ENCODE measurements around the gene CRHR1.

CRHR1 gene

DNA sequence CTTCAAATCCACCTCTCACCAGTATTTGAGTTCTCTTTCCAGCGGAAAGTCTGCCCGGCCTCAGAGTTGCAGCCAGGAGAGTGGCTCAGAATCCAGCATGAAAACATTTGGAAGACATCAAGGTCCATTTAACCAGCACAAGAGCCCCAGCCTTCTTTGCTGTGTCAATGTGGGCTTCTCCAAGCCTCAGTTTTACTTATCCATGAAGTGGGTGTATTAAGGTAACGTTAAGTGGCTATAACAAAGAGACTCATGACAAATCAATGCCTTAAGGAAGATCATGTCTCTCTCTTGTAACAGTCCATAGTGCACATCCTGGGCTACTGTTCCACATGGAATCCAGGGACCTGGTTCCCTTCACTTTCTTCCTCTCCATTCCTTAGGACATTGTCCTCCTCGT lies 59.6 kb downstream of the CRHR1 start:
- Histone ChIP-seq H3K27me3 (ENCODE audit: insufficient read depth, low read length) (no peaks in the 10 kb centered on the region), H3K4me3 (ENCODE audit: low read length) (no peak overlapping the region), H3K9ac (ENCODE audit: low read depth, low read length) (no peak overlapping the region)

DNA sequence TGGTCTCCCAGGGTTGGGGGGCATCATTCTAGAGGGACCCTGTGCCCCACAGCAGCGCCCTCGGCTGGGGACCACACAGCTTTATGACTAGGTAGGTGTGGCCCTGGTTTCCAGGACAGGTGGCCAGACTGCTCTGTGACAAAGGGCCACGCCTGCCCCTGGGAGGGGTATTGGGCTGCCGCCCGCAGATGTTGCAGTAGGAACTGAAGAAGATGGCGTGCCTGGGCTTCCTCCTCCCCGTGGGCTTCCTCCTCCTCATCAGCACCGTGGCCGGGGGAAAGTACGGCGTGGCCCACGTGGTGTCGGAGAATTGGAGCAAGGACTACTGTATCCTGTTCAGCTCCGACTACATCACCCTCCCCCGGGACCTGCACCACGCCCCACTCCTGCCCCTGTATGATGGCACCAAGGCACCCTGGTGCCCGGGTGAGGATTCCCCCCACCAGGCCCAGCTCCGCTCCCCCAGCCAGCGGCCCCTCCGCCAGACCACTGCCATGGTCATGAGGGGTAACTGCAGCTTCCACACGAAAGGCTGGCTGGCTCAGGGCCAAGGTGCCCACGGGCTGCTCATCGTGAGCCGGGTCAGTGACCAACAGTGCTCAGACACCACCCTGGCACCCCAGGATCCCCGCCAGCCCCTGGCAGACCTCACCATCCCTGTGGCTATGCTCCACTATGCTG lies 60.7 kb downstream of the CRHR1 start, which contains the start of gene SPPL2C:
Gene SPPL2C (plus strand): TSS at position 187 of the 681 bp plus-strand sequence. CDS start 26 bp downstream, at position 213.
- no peak within 1 kb of the TSS for H3K9ac ChIP-seq (ENCODE audit: low read depth, low read length)
- no peaks in the 10 kb centered on the region for H3K9me3 ChIP-seq (ENCODE audit: insufficient read depth, low read depth, low read length)
- no peaks in the 10 kb centered on the region for H3K36me3 ChIP-seq (ENCODE audit: insufficient read depth, low read depth, low read length)
- H3K4me3 ChIP-seq (ENCODE audit: low read length) = no peak within 1 kb of the TSS
- H3K4me1 ChIP-seq (ENCODE audit: insufficient read depth, low read length) = no peaks in the 10 kb centered on the region
- no peaks in the 10 kb centered on the region for H3K27me3 ChIP-seq (ENCODE audit: insufficient read depth, low read length)
- H3K27ac ChIP-seq (ENCODE audit: low read length) = no peak within 1 kb of the TSS

More for the DNA sequence above, 59.6 kb downstream of the CRHR1 start:
- H3K4me1 ChIP-seq (ENCODE audit: insufficient read depth, low read length) = no peaks in the 10 kb centered on the region
- H3K27ac ChIP-seq (ENCODE audit: low read length) = no peak overlapping the region
- H3K9me3 ChIP-seq (ENCODE audit: insufficient read depth, low read depth, low read length) = no peaks in the 10 kb centered on the region
- H3K36me3 ChIP-seq (ENCODE audit: insufficient read depth, low read depth, low read length) = no peaks in the 10 kb centered on the region

- Histone ChIP-seq H3K9ac (ENCODE audit: low read depth, low read length) (no peak overlapping the region), H3K4me3 (ENCODE audit: low read length) (no peak overlapping the region), H3K27ac (ENCODE audit: low read length) (no peak overlapping the region), H3K36me3 (ENCODE audit: insufficient read depth, low read depth, low read length) (no peaks in the 10 kb centered on the region), H3K9me3 (ENCODE audit: insufficient read depth, low read depth, low read length) (no peaks in the 10 kb centered on the region), H3K27me3 (ENCODE audit: insufficient read depth, low read length) (no peaks in the 10 kb centered on the region), H3K4me1 (ENCODE audit: insufficient read depth, low read length) (no peaks in the 10 kb centered on the region)
Measured at GRCh38 chr17:45845376-45846185, 61.5 kb downstream of the CRHR1 start.

DNA sequence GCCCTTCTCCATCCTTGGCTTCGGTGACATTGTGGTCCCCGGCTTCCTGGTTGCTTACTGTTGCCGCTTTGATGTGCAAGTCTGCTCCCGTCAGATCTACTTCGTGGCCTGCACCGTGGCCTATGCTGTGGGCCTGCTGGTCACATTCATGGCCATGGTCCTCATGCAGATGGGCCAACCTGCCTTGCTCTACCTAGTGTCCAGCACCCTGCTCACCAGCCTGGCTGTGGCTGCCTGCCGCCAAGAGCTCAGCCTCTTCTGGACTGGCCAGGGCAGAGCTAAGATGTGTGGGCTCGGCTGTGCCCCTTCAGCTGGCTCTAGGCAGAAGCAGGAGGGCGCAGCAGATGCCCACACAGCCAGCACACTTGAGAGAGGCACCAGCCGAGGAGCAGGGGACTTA lies 62.1 kb downstream of the CRHR1 start:
- Histone ChIP-seq H3K4me3 (ENCODE audit: low read length) (no peak overlapping the region), H3K27ac (ENCODE audit: low read length) (no peak overlapping the region), H3K9me3 (ENCODE audit: insufficient read depth, low read depth, low read length) (no peaks in the 10 kb centered on the region), H3K4me1 (ENCODE audit: insufficient read depth, low read length) (no peaks in the 10 kb centered on the region), H3K9ac (ENCODE audit: low read depth, low read length) (no peak overlapping the region), H3K36me3 (ENCODE audit: insufficient read depth, low read depth, low read length) (no peaks in the 10 kb centered on the region), H3K27me3 (ENCODE audit: insufficient read depth, low read length) (no peaks in the 10 kb centered on the region)

GRCh38 chr17:45846646-45847045 lies 62.5 kb downstream of the CRHR1 start:
- Histone ChIP-seq H3K4me1 (ENCODE audit: insufficient read depth, low read length) (no peaks in the 10 kb centered on the region), H3K9me3 (ENCODE audit: insufficient read depth, low read depth, low read length) (no peaks in the 10 kb centered on the region), H3K9ac (ENCODE audit: low read depth, low read length) (no peak overlapping the region), H3K36me3 (ENCODE audit: insufficient read depth, low read depth, low read length) (no peaks in the 10 kb centered on the region), H3K4me3 (ENCODE audit: low read length) (no peak overlapping the region), H3K27ac (ENCODE audit: low read length) (no peak overlapping the region), H3K27me3 (ENCODE audit: insufficient read depth, low read length) (peaks cover 1% of the 10 kb centered on the region; the same call in 1 of the 2 replicates)

DNA sequence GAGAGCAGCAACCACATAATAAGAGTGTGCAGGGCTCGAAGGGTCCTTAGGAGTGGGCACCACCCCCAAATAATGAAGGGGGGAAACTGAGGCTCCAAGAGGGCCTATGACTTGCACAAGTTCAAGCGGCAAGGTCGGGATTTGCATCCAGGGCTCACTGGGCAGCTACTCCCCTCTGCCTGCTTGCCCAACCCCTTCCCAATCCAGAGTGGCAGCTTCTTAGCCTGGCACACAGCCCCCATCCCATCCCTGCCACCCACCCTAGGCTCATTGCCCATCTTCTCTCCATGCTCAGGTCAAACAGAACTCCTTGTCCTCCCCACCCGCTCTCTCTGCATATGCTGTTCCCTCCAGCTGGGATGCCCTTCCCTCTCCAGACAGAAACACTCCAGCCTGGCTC lies 63.0 kb downstream of the CRHR1 start:
- Histone ChIP-seq H3K27ac (ENCODE audit: low read length) (no peak overlapping the region), H3K9ac (ENCODE audit: low read depth, low read length) (no peak overlapping the region), H3K36me3 (ENCODE audit: insufficient read depth, low read depth, low read length) (no peaks in the 10 kb centered on the region), H3K27me3 (ENCODE audit: insufficient read depth, low read length) (peaks cover 6% of the 10 kb centered on the region; the same call in 1 of the 2 replicates), H3K4me3 (ENCODE audit: low read length) (no peak overlapping the region), H3K4me1 (ENCODE audit: insufficient read depth, low read length) (no peaks in the 10 kb centered on the region), H3K9me3 (ENCODE audit: insufficient read depth, low read depth, low read length) (no peaks in the 10 kb centered on the region)

GRCh38 chr17:45847747-45848146 lies 63.6 kb downstream of the CRHR1 start:
- Histone ChIP-seq H3K9me3 (ENCODE audit: insufficient read depth, low read depth, low read length) (no peaks in the 10 kb centered on the region), H3K9ac (ENCODE audit: low read depth, low read length) (no peak overlapping the region), H3K27me3 (ENCODE audit: insufficient read depth, low read length) (peaks cover 10% of the 10 kb centered on the region), H3K4me1 (ENCODE audit: insufficient read depth, low read length) (no peaks in the 10 kb centered on the region), H3K27ac (ENCODE audit: low read length) (no peak overlapping the region), H3K36me3 (ENCODE audit: insufficient read depth, low read depth, low read length) (no peaks in the 10 kb centered on the region), H3K4me3 (ENCODE audit: low read length) (no peak overlapping the region)

DNA sequence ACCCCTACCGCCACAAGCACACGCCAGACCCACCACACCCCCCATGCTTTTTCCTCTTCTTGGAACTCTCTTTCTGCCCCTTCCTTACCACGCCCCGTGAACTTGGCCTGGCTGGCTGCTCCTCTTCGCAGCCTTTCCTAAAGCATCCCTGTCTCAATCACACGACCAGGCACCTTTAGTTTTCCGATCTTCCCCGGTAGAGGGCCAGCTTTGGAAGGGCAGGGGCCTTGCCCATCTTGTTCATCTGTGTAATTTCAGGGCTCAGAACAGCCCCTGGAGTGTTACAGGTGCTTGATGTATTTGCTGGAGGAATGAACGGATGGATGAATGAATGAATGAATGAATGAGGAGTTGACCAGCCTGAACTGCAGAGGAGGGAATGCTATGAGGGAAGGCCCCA lies 64.3 kb downstream of the CRHR1 start:
- no peaks in the 10 kb centered on the region for H3K36me3 ChIP-seq (ENCODE audit: insufficient read depth, low read depth, low read length)
- H3K27ac ChIP-seq (ENCODE audit: low read length) = no peak overlapping the region
- no peak overlapping the region for H3K4me3 ChIP-seq (ENCODE audit: low read length)
- H3K9me3 ChIP-seq (ENCODE audit: insufficient read depth, low read depth, low read length) = no peaks in the 10 kb centered on the region
- no peaks in the 10 kb centered on the region for H3K4me1 ChIP-seq (ENCODE audit: insufficient read depth, low read length)
- no peak overlapping the region for H3K9ac ChIP-seq (ENCODE audit: low read depth, low read length)
- H3K27me3 ChIP-seq (ENCODE audit: insufficient read depth, low read length) = peaks cover 10% of the 10 kb centered on the region

GRCh38 chr17:45848868-45849535 lies 64.9 kb downstream of the CRHR1 start:
- Histone ChIP-seq H3K4me3 (ENCODE audit: low read length) (no peak overlapping the region), H3K9ac (ENCODE audit: low read depth, low read length) (no peak overlapping the region), H3K36me3 (ENCODE audit: insufficient read depth, low read depth, low read length) (no peaks in the 10 kb centered on the region), H3K27me3 (ENCODE audit: insufficient read depth, low read length) (peaks cover 10% of the 10 kb centered on the region), H3K4me1 (ENCODE audit: insufficient read depth, low read length) (no peaks in the 10 kb centered on the region), H3K27ac (ENCODE audit: low read length) (no peak overlapping the region), H3K9me3 (ENCODE audit: insufficient read depth, low read depth, low read length) (no peaks in the 10 kb centered on the region)

- no peaks in the 10 kb centered on the region for H3K9me3 ChIP-seq (ENCODE audit: insufficient read depth, low read depth, low read length)
- H3K27me3 ChIP-seq (ENCODE audit: insufficient read depth, low read length) = peaks cover 10% of the 10 kb centered on the region
- H3K4me1 ChIP-seq (ENCODE audit: insufficient read depth, low read length) = no peaks in the 10 kb centered on the region
Measured at GRCh38 chr17:45849536-45849990, 65.4 kb downstream of the CRHR1 start.

GRCh38 chr17:45850011-45850410 lies 65.9 kb downstream of the CRHR1 start:
- H3K36me3 ChIP-seq (ENCODE audit: insufficient read depth, low read depth, low read length) = no peaks in the 10 kb centered on the region
- peaks cover 10% of the 10 kb centered on the region for H3K27me3 ChIP-seq (ENCODE audit: insufficient read depth, low read length)
- H3K4me3 ChIP-seq (ENCODE audit: low read length) = no peak overlapping the region
- no peaks in the 10 kb centered on the region for H3K4me1 ChIP-seq (ENCODE audit: insufficient read depth, low read length)
- H3K9ac ChIP-seq (ENCODE audit: low read depth, low read length) = no peak overlapping the region
- no peak overlapping the region for H3K27ac ChIP-seq (ENCODE audit: low read length)
- no peaks in the 10 kb centered on the region for H3K9me3 ChIP-seq (ENCODE audit: insufficient read depth, low read depth, low read length)

More at GRCh38 chr17:45849536-45849990, 65.4 kb downstream of the CRHR1 start:
- H3K36me3 ChIP-seq (ENCODE audit: insufficient read depth, low read depth, low read length) = no peaks in the 10 kb centered on the region
- H3K9ac ChIP-seq (ENCODE audit: low read depth, low read length) = no peak overlapping the region
- no peak overlapping the region for H3K4me3 ChIP-seq (ENCODE audit: low read length)
- H3K27ac ChIP-seq (ENCODE audit: low read length) = no peak overlapping the region

Measured in iPS-20b (cell line).